HFFc6 (cell line): Measurements from ENCODE around the gene OSBPL8. TPM values are rescaled to one million over a fixed set of nuclear protein-coding genes. Genes with fewer than 3 reads are reported as not detected.

Experiments used
- DNase-seq: peaks from one replicate; pipeline ENCODE4 v3.0.0-alpha.2; 2018
- H3K27ac Mint-ChIP-seq: 2 replicates; pipeline ENCODE4 v1.8.0; 2020; ENCODE audit warnings: mild to moderate bottlenecking, mixed read lengths
- H3K27me3 Mint-ChIP-seq: 2 replicates; pipeline ENCODE4 v1.8.0; 2021; ENCODE audit warnings: mild to moderate bottlenecking, moderate library complexity, mixed read lengths; ENCODE audit not compliant: insufficient read depth
- H3K36me3 Mint-ChIP-seq: 2 replicates; pipeline ENCODE4 v1.8.0; 2021; ENCODE audit warnings: low read depth, mixed read lengths
- H3K4me1 Mint-ChIP-seq: 2 replicates; pipeline ENCODE4 v1.8.0; 2020; ENCODE audit warnings: low read depth, mixed read lengths
- H3K4me3 Mint-ChIP-seq: 2 replicates; pipeline ENCODE4 v1.8.0; 2020; ENCODE audit warnings: mild to moderate bottlenecking, moderate library complexity, mixed read lengths
- H3K9me3 Mint-ChIP-seq: 2 replicates; pipeline ENCODE4 v1.8.0; 2020; ENCODE audit warnings: mild to moderate bottlenecking, mixed read lengths
- CTCF ChIP-seq: fragments of 200-600 bp; sonication (generic); IDR thresholded peaks from 2 replicates; pipeline ENCODE4 v1.5.0; 2021; ENCODE audit warnings: antibody characterized with exemption, mild to moderate bottlenecking
- total RNA-seq, 6 experiments: library from RNA; stranded (reverse); fragmentation: NEBNext Ultra II Directional; extraction: Animal tissue kit (Norgen Biotek cat#: 25700); gene quantifications; 2 replicates in 1 of 6; 3 replicates in 5 of 6; pipeline ENCODE4 v1.2.3, GENCODE V29; 2021

Gene OSBPL8
- total RNA-seq, 6 experiments from 2014 or later = 66.8 to 77.8 (median 71.1) TPM

- no peak for DNase-seq
- no peak overlapping the region for H3K27ac Mint-ChIP-seq
- H3K36me3 Mint-ChIP-seq = peaks cover 9% of the 10 kb centered on the region
- H3K9me3 Mint-ChIP-seq = no peaks in the 10 kb centered on the region
- TF ChIP-seq CTCF = no peak
- H3K4me1 Mint-ChIP-seq = peaks cover 36% of the 10 kb centered on the region
- peaks cover 2% of the 10 kb centered on the region; the same call in 1 of the 2 replicates for H3K27me3 Mint-ChIP-seq
- no peak overlapping the region for H3K4me3 Mint-ChIP-seq
Measured at GRCh38 chr12:76441016-76441415, 118.6 kb downstream of the OSBPL8 start.

DNA sequence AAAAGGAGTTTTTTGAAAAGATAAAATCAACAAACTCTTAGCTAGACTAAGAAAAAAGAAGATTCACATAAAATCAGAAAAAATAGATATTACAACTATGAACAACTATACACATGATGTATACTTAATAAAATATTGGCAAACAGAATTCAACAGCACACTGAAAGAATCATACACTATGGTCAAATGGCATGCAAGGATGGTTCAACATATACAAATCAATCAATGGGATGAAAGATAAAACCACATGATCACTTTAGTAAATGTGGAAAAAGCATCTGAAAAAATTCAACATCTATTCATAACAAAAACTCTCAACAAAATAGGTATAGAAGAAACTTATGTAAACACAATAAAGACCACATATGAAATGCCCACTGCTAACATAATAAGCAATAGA lies 126.8 kb downstream of the OSBPL8 start:
- peaks cover 2% of the 10 kb centered on the region; the same call in 1 of the 2 replicates for H3K27me3 Mint-ChIP-seq
- no peak for DNase-seq
- no peak for TF ChIP-seq CTCF
- no peak overlapping the region for H3K4me3 Mint-ChIP-seq
- H3K36me3 Mint-ChIP-seq = peaks cover 49% of the 10 kb centered on the region
- no peak overlapping the region for H3K27ac Mint-ChIP-seq
- H3K9me3 Mint-ChIP-seq = peaks cover 28% of the 10 kb centered on the region
- H3K4me1 Mint-ChIP-seq = peaks cover 29% of the 10 kb centered on the region

DNA sequence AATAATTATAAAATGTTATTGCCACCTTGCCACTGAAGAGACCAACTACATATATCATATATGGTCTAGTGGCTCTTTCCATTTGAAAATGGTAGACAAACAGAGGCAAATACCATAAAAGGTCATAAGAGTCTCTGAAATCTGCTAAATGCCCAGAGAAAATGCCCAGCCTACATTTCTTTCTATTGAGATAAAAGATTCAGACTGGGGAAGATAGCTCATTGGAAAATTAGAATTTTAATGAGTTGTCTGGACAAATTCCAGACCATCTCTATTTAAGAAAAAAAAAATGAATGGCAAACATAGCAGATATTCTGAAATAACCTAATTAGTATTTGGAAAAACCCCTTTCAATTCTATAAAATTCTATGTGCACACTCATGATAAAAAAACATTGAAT lies 131.5 kb downstream of the OSBPL8 start:
- H3K4me3 Mint-ChIP-seq = no peak overlapping the region
- TF ChIP-seq CTCF = no peak
- H3K9me3 Mint-ChIP-seq = peaks cover 46% of the 10 kb centered on the region
- H3K36me3 Mint-ChIP-seq = peaks cover 55% of the 10 kb centered on the region
- DNase-seq = no peak
- no peak overlapping the region for H3K27ac Mint-ChIP-seq
- H3K4me1 Mint-ChIP-seq = peaks cover 36% of the 10 kb centered on the region
- H3K27me3 Mint-ChIP-seq = no peaks in the 10 kb centered on the region

- peaks cover 28% of the 10 kb centered on the region for H3K9me3 Mint-ChIP-seq
- no peaks in the 10 kb centered on the region for H3K27me3 Mint-ChIP-seq
- peaks cover 36% of the 10 kb centered on the region for H3K36me3 Mint-ChIP-seq
- no peak for DNase-seq
- peaks cover 32% of the 10 kb centered on the region for H3K4me1 Mint-ChIP-seq
- no peak for TF ChIP-seq CTCF
- no peak overlapping the region for H3K4me3 Mint-ChIP-seq
- no peak overlapping the region for H3K27ac Mint-ChIP-seq
Measured at GRCh38 chr12:76426160-76426559, 133.4 kb downstream of the OSBPL8 start.

DNA sequence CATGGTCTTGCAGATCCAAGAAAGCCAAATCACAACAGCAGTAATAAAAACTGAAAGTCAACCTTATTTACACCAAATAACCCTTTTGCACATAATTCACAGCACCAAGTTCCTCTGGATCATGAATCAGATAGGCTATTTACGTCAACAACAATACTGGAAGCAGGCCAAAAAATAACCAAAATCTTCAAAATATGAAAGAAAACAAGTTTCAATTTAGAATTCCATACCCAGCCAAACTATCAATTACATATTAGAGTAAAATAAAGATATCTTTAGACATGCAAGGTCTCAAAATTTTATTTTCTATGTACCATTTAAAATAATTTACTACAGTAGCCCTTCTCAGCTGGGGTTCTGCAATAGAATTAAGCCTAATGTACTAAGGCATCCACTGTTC lies 134.6 kb downstream of the OSBPL8 start:
- Mint-ChIP-seq H3K27ac (no peak overlapping the region), H3K27me3 (no peaks in the 10 kb centered on the region), H3K9me3 (peaks cover 28% of the 10 kb centered on the region), H3K4me3 (no peak overlapping the region), H3K36me3 (peaks cover 33% of the 10 kb centered on the region), H3K4me1 (peaks cover 25% of the 10 kb centered on the region)
- no peak for TF ChIP-seq CTCF
- no peak for DNase-seq
